ENCODE measurements around the gene CUL9. TPM values are rescaled to one million over a fixed set of nuclear protein-coding genes. Genes with fewer than 3 reads are reported as not detected.

Gene CUL9
- polyA plus RNA-seq, 1 donor (not counting 4 experiments of a cell fraction or from before 2014, with no cell fraction given): 21.6 TPM

DNA sequence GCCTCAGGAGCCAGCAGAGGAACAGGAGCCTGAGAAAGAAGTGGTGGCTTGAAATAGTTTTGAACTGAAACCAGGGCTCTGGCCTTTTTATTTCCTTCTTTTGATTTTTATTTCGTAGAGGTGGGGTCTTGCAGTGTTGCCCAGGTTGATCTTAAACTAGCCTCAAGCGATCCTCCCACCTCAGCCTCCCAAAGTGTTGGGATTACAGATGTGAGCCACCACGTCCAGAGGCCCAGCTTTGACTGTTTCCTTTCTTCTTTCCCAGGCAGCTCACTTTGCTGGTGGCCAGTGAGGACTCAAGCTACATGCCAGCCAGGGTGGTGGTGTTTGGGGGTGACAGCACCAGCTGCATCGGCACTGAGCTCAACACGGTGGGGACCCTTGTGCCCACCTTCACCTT, 20.5 kb downstream of the CUL9 start:
- no peak for TF ChIP-seq EZH2 (IDR thresholded peaks at IDR 0.05; ENCODE audit: low read length)
- TF ChIP-seq, protein P1, sequence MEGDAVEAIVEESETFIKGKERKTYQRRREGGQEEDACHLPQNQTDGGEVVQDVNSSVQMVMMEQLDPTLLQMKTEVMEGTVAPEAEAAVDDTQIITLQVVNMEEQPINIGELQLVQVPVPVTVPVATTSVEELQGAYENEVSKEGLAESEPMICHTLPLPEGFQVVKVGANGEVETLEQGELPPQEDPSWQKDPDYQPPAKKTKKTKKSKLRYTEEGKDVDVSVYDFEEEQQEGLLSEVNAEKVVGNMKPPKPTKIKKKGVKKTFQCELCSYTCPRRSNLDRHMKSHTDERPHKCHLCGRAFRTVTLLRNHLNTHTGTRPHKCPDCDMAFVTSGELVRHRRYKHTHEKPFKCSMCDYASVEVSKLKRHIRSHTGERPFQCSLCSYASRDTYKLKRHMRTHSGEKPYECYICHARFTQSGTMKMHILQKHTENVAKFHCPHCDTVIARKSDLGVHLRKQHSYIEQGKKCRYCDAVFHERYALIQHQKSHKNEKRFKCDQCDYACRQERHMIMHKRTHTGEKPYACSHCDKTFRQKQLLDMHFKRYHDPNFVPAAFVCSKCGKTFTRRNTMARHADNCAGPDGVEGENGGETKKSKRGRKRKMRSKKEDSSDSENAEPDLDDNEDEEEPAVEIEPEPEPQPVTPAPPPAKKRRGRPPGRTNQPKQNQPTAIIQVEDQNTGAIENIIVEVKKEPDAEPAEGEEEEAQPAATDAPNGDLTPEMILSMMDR (optimal IDR thresholded peaks at IDR 0.05 in 1 of 3, IDR thresholded peaks at IDR 0.05 in 1 of 3, conservative IDR thresholded peaks at IDR 0.05 in 1 of 3; ENCODE audit: extremely low read depth in 1 of 3, insufficient read depth in 2 of 3, low read length in 3 of 3): no peak
- Histone ChIP-seq H3K9me3 (ENCODE audit: control insufficient read depth, low read depth, low read length) (no peaks in the 10 kb centered on the region), H3K4me2 (ENCODE audit: control insufficient read depth, extremely low read depth, insufficient read depth, low read depth, low read length) (no peak overlapping the region), H3K36me3 (ENCODE audit: control insufficient read depth in 2 of 2, extremely low read depth in 1 of 2, insufficient read depth in 2 of 2, low read length in 2 of 2) (peaks cover 35% of the 10 kb centered on the region in 2 experiments), H3K27me3 (ENCODE audit: control insufficient read depth, extremely low read depth, insufficient read depth, low read length) (no peaks in the 10 kb centered on the region), H4K20me1 (ENCODE audit: control insufficient read depth, extremely low read depth, insufficient read depth, low read length) (no peaks in the 10 kb centered on the region), H3K4me3 (ENCODE audit: control insufficient read depth in 2 of 3, extremely low read depth in 1 of 3, insufficient read depth in 2 of 3, low read depth in 1 of 3, low read length in 3 of 3) (no peak overlapping the region), H3K79me2 (ENCODE audit: control insufficient read depth, insufficient read depth, low read length) (no peaks in the 10 kb centered on the region), H2AFZ (ENCODE audit: control insufficient read depth, low read length) (no peak overlapping the region), H3K9me1 (ENCODE audit: control insufficient read depth, extremely low read depth, insufficient read depth, low read length) (peaks cover 3% of the 10 kb centered on the region), H3K27ac (ENCODE audit: control insufficient read depth, insufficient read depth, low read length) (no peak overlapping the region), H3K4me1 (ENCODE audit: control insufficient read depth, extremely low read depth, insufficient read depth, low read length) (peaks cover 7% of the 10 kb centered on the region), H3K9ac (ENCODE audit: control insufficient read depth, extremely low read depth, insufficient read depth, low read length) (no peak overlapping the region)
- no peak for FAIRE-seq
- dilution Hi-C loops (cut with MboI; ENCODE audit: extremely low pct_ligation_motif_present, low sequenced_read_pairs): no loop called here
- no peak for DNase-seq (ENCODE audit: low read depth, low spot score)

DNA sequence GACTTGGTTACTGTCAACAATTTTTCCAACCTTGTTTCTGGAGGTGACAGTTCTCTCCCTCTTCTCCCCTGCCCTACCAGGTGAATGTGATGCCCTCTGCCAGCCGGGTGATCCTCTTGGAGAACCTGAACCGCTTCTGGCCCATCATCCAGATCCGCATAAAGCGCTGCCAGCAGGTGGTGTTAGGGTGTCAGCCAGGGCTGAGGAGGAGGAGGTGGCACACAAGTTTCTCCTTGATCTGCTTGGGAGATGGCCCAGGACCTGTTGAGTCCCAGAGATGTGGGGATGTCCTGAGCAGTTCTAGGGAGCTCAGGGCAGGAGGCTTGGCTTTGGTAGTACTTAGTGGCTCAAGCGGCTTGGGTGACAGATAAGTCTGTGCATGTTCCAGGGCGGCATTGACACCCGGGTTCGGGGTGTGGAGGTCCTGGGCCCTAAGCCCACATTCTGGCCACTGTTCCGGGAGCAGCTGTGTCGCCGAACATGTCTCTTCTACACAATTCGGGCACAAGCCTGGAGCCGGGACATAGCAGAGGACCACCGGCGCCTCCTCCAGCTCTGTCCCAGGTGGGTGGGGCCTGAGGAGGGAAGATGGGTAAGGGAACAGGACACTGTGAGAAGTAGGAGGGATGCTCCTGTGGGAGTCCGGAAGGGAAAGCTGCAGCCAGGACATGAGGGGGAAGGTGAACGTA, 21.2 kb downstream of the CUL9 start:
- H3K9me3 ChIP-seq (ENCODE audit: control insufficient read depth, low read depth, low read length): no peaks in the 10 kb centered on the region
- TF ChIP-seq, protein P1 (optimal IDR thresholded peaks at IDR 0.05 in 1 of 3, IDR thresholded peaks at IDR 0.05 in 1 of 3, conservative IDR thresholded peaks at IDR 0.05 in 1 of 3; ENCODE audit: extremely low read depth in 1 of 3, insufficient read depth in 2 of 3, low read length in 3 of 3): no peak
- no peak for TF ChIP-seq EZH2 (IDR thresholded peaks at IDR 0.05; ENCODE audit: low read length)
- no peaks in the 10 kb centered on the region for H3K27me3 ChIP-seq (ENCODE audit: control insufficient read depth, extremely low read depth, insufficient read depth, low read length)
- peaks cover 3% of the 10 kb centered on the region for H3K9me1 ChIP-seq (ENCODE audit: control insufficient read depth, extremely low read depth, insufficient read depth, low read length)
- H3K4me3 ChIP-seq (ENCODE audit: control insufficient read depth in 2 of 3, extremely low read depth in 1 of 3, insufficient read depth in 2 of 3, low read depth in 1 of 3, low read length in 3 of 3): no peak overlapping the region
- dilution Hi-C loops (cut with MboI; ENCODE audit: extremely low pct_ligation_motif_present, low sequenced_read_pairs): no loop called here
- H3K9ac ChIP-seq (ENCODE audit: control insufficient read depth, extremely low read depth, insufficient read depth, low read length): no peak overlapping the region
- no peak for FAIRE-seq
- no peaks in the 10 kb centered on the region for H4K20me1 ChIP-seq (ENCODE audit: control insufficient read depth, extremely low read depth, insufficient read depth, low read length)
- peaks cover 7% of the 10 kb centered on the region for H3K4me1 ChIP-seq (ENCODE audit: control insufficient read depth, extremely low read depth, insufficient read depth, low read length)
- H3K4me2 ChIP-seq (ENCODE audit: control insufficient read depth, extremely low read depth, insufficient read depth, low read depth, low read length): no peak overlapping the region
- H3K36me3 ChIP-seq (ENCODE audit: control insufficient read depth in 2 of 2, extremely low read depth in 1 of 2, insufficient read depth in 2 of 2, low read length in 2 of 2): peaks cover 35% of the 10 kb centered on the region in 2 experiments
- no peak overlapping the region for H3K27ac ChIP-seq (ENCODE audit: control insufficient read depth, insufficient read depth, low read length)
- no peak overlapping the region for H2AFZ ChIP-seq (ENCODE audit: control insufficient read depth, low read length)
- DNase-seq (ENCODE audit: low read depth, low spot score): no peak
- H3K79me2 ChIP-seq (ENCODE audit: control insufficient read depth, insufficient read depth, low read length): no peaks in the 10 kb centered on the region
